ENCODE measurements around the gene SUPT7L. TPM values are rescaled to one million over a fixed set of nuclear protein-coding genes. Genes with fewer than 3 reads are reported as not detected.

SUPT7L gene
- total RNA-seq, 4 donors from 2014 or later, result 18.7 to 30.3 (median 23.3) TPM

DNA sequence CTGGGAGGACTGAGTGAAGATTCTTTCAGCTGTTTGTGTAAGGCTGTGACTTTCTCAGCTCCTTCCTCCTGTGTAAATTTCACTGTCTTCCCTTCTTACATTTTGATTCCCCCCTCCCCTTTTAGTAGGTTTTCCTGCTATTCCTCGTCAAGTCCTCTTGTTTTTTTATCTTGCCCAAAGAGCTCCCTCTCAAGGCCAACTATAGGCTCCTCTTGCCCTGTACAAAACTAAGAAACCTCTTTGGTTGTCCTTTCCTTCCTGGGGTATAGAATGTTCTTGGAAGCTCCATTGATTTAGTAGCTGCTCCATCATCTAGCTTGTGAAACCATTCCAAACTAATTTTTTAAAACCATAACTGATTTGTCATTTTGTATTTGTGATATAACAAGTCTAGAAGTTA is 41.9 kb downstream of the SUPT7L start:
- TF ChIP-seq, protein P1, sequence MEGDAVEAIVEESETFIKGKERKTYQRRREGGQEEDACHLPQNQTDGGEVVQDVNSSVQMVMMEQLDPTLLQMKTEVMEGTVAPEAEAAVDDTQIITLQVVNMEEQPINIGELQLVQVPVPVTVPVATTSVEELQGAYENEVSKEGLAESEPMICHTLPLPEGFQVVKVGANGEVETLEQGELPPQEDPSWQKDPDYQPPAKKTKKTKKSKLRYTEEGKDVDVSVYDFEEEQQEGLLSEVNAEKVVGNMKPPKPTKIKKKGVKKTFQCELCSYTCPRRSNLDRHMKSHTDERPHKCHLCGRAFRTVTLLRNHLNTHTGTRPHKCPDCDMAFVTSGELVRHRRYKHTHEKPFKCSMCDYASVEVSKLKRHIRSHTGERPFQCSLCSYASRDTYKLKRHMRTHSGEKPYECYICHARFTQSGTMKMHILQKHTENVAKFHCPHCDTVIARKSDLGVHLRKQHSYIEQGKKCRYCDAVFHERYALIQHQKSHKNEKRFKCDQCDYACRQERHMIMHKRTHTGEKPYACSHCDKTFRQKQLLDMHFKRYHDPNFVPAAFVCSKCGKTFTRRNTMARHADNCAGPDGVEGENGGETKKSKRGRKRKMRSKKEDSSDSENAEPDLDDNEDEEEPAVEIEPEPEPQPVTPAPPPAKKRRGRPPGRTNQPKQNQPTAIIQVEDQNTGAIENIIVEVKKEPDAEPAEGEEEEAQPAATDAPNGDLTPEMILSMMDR (IDR thresholded peaks at IDR 0.05; ENCODE audit: low read depth), result no peak

DNA sequence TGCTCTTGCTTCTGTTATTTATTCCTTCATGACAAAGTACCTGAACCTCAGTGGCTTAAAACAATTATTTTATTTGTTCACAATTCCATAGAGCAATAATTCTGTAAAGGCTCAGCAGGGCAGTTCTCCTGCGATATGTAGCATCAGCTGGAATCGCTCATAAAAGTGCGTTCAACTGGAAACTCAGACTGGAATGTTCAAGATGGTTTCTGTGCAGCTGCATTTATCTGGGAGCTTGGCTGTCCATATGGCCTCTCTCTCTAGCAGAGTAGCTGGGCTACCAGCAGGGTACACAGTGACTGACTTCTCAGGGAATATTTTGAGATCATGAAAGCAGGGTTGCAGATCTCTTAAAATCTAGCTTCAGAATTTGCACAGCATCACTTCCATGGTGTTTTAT is 48.1 kb downstream of the SUPT7L start:
- TF ChIP-seq, protein P1 (IDR thresholded peaks at IDR 0.05; ENCODE audit: low read depth), result no peak

DNA sequence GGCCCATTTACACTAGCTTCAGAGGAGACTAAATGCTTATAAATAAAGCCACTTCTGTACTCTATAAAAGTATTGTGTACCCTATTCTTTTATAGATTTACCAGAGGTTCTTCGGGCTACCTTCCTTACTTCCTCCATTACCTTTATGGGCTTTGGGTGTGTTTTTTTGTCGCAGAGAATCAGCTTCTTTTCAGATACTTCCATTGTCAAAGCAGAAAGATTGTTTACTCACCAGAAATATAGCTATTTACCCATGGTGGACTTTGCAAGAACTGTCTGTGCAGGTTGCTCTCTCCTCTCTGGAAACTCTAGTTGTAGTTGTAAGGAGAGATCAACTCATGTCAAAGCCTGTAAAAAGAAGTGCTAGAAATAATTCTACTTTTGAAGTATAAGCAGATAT is 49.4 kb downstream of the SUPT7L start:
- TF ChIP-seq, protein P1 (IDR thresholded peaks at IDR 0.05; ENCODE audit: low read depth), result no peak

DNA sequence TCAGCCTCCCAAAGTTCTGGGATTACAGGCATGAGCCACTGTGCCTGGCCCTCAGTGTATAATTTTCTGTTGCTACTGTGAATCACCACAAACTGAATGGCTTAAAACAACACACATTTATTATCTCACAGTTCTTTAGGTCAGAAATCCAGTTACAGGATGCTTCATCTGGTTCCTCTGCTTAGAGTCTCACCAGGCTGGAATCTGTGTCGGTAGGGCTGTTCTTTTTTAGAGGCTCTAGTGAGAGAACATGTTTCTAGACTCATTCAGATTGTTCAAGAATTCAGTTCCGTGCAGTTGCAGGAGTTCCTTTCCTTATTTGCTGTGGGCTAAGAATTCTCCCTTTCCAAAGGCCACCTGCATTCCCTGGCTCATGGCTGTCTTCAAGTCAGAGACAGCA is 56.8 kb downstream of the SUPT7L start:
- TF ChIP-seq, protein P1 (IDR thresholded peaks at IDR 0.05; ENCODE audit: low read depth), result no peak

Small RNAs within 50 kb of the gene (small RNA-seq; reads per million reads assigned to genes)
- gene RF00340, result not detected

Other genes starting within 250 kb of the SUPT7L start
- gene NRBP1, start 235.0 kb downstream of the SUPT7L start, total RNA-seq, result 10 to 100 TPM; 47.4 to 73.3 (median 64.2) TPM
- gene KRTCAP3, start 221.2 kb downstream of the SUPT7L start, total RNA-seq, result 1 to 10 TPM in 2 of 4 donors, under 1 TPM in 1, not detected in 1; 0.66 to 2.0 (median 1.1) TPM
- gene IFT172, start 173.9 kb downstream of the SUPT7L start, total RNA-seq, result 10 to 100 TPM; 21.8 to 33.5 (median 25.5) TPM
- gene FNDC4, start 168.4 kb downstream of the SUPT7L start, total RNA-seq, result 10 to 100 TPM; 39.6 to 65.4 (median 50.9) TPM
- 1 to 10 TPM in 3 of 4 donors, not detected in 1; 1.4 to 2.1 (median 1.5) TPM for gene GCKR, start 166.8 kb downstream of the SUPT7L start, total RNA-seq
- gene ZNF512, start 80.6 kb downstream of the SUPT7L start, total RNA-seq, result 10 to 100 TPM; 17.1 to 24.6 (median 21.9) TPM
- 1 to 10 TPM; 2.5 to 6.6 (median 4.1) TPM for gene CCDC121, start 34.6 kb downstream of the SUPT7L start, total RNA-seq
- gene GPN1, start 34.6 kb downstream of the SUPT7L start, total RNA-seq, result 10 to 100 TPM; 19.6 to 32.3 (median 27.6) TPM
- gene SLC4A1AP, start 275 bp upstream of the SUPT7L start, total RNA-seq, result 10 to 100 TPM; 20.7 to 23.1 (median 22.3) TPM
- gene MRPL33, start 108.1 kb upstream of the SUPT7L start, total RNA-seq, result 100 to 1,000 TPM in 1 of 4 donors, 10 to 100 TPM in 3; 72.1 to 138 (median 82.6) TPM
- 1 to 10 TPM; 1.5 to 3.1 (median 2.1) TPM for gene RBKS, start 226.8 kb upstream of the SUPT7L start, total RNA-seq
- 10 to 100 TPM; 34.4 to 44.9 (median 38.3) TPM for gene BABAM2, start 227.1 kb upstream of the SUPT7L start, total RNA-seq